ENCODE measurements around the gene EFHD1.

- no peak for TF ChIP-seq CTCF (IDR thresholded peaks at IDR 0.05)
- TF ChIP-seq ZFX (IDR thresholded peaks at IDR 0.05; ENCODE audit: borderline replicate concordance) = no peak
These were observed 80.1 kb downstream of the EFHD1 start for GRCh38 chr2:232713505-232713904.
